IMR-90 (cell line): ENCODE measurements around the gene CDH2. TPM values are rescaled to one million over a fixed set of nuclear protein-coding genes. Genes with fewer than 3 reads are reported as not detected.

Experiments used
- ATAC-seq: fragments of 200-7000 bp; cut with Tn5 transposase; 2 replicates; pipeline ENCODE4 v1.9.1; 2020; ENCODE audit warnings: low read depth, mild to moderate bottlenecking, moderate library complexity
- BruUV-seq: library from RNA; stranded (reverse); fragments of 400-500 nt; replicated peaks from 2 replicates; lab custom pipeline; 2021; lab: Mats Ljungman, UMichigan
- CTCF ChIA-PET: fragments of 300-600 bp; formaldehyde crosslinking; extraction: SDS; loops from one replicate; lab custom pipeline; 2021; ENCODE audit warnings: antibody characterized with exemption; lab: Yijun Ruan, JAX
- POLR2A ChIA-PET: fragments of 300-600 bp; sonication (Branson Sonifier 250); formaldehyde crosslinking; loops from one replicate; lab custom pipeline; 2022; ENCODE audit warnings: antibody characterized with exemption; ENCODE audit not compliant: unreplicated experiment; lab: Charles Lee
- DNase-seq: peaks from one replicate; pipeline ENCODE4 v3.0.0; 2013
- H2AFZ ChIP-seq: replicated peaks from 2 replicates; pipeline ENCODE3; 2013; ENCODE audit warnings: low read length, mild to moderate bottlenecking; ENCODE audit not compliant: poor library complexity
- H2AK5ac ChIP-seq: 2 replicates; pipeline ENCODE4 v1.6.1; 2013; ENCODE audit warnings: low read depth, low read length, inconsistent platforms
- H2AK9ac ChIP-seq: replicated peaks from 2 replicates; pipeline ENCODE3; 2013; ENCODE audit warnings: mild to moderate bottlenecking, low read depth, low read length, moderate library complexity; ENCODE audit not compliant: poor library complexity
- H2BK120ac ChIP-seq: 2 replicates; pipeline ENCODE4 v1.6.1; 2013; ENCODE audit warnings: low read depth, low read length, inconsistent platforms
- H2BK15ac ChIP-seq: 3 replicates; pipeline ENCODE4 v1.6.1; 2013; ENCODE audit warnings: low read depth, low read length, inconsistent platforms
- H2BK20ac ChIP-seq: 2 replicates; pipeline ENCODE4 v1.6.1; 2013; ENCODE audit warnings: low read depth, mild to moderate bottlenecking, inconsistent platforms, low read length, moderate library complexity
- H2BK5ac ChIP-seq: 2 replicates; pipeline ENCODE4 v1.6.1; 2013; ENCODE audit warnings: mild to moderate bottlenecking, low read depth, low read length, inconsistent platforms; ENCODE audit not compliant: poor library complexity, severe bottlenecking
- H3K14ac ChIP-seq: replicated peaks from 2 replicates; pipeline ENCODE4 v1.6.1; 2013; ENCODE audit warnings: low read depth, low read length, inconsistent platforms
- H3K18ac ChIP-seq: 2 replicates; pipeline ENCODE4 v1.6.1; 2013; ENCODE audit warnings: low read depth, low read length, control low read depth
- H3K23ac ChIP-seq: 2 replicates; pipeline ENCODE4 v1.6.1; 2013; ENCODE audit warnings: low read depth, low read length, inconsistent platforms
- H3K27ac ChIP-seq: 2 replicates; pipeline ENCODE4 v1.5.1; 2013; ENCODE audit warnings: mild to moderate bottlenecking, control low read depth, low read length; ENCODE audit not compliant: insufficient read depth
- H3K27me3 ChIP-seq: 2 replicates; pipeline ENCODE4 v1.6.1; 2013; ENCODE audit warnings: low read length; ENCODE audit not compliant: control insufficient read depth, insufficient read depth
- H3K36me3 ChIP-seq: 2 replicates; pipeline ENCODE4 v1.6.1; 2013; ENCODE audit warnings: low read length, mixed read lengths; ENCODE audit not compliant: control insufficient read depth, insufficient read depth
- H3K4ac ChIP-seq: 2 replicates; pipeline ENCODE4 v1.6.1; 2013; ENCODE audit warnings: low read depth, low read length, inconsistent platforms
- H3K4me1 ChIP-seq: 2 replicates; pipeline ENCODE4 v1.6.1; 2013; ENCODE audit warnings: low read length, mixed read lengths; ENCODE audit not compliant: control insufficient read depth, insufficient read depth
- H3K4me2 ChIP-seq: 2 replicates; pipeline ENCODE4 v1.6.1; 2013; ENCODE audit warnings: low read depth, mild to moderate bottlenecking, control low read depth, low read length, moderate library complexity
- H3K4me3 ChIP-seq: 2 replicates; pipeline ENCODE4 v1.5.1; 2013; ENCODE audit warnings: low read depth, mild to moderate bottlenecking, control low read depth, low read length, moderate library complexity; ENCODE audit not compliant: insufficient read depth
- H3K56ac ChIP-seq: 2 replicates; pipeline ENCODE4 v1.6.1; 2013; ENCODE audit warnings: low read length, inconsistent platforms; ENCODE audit not compliant: insufficient read depth; ENCODE audit errors: extremely low read depth
- H3K79me1 ChIP-seq, 2 experiments: 2 replicates each; pipeline ENCODE4 v1.6.1; 2013; ENCODE audit warnings: low read length in 2 of 2, inconsistent platforms in 1 of 2, low read depth in 1 of 2
- H3K9ac ChIP-seq: 2 replicates; pipeline ENCODE4 v1.6.1; 2013; ENCODE audit warnings: low read depth, low read length, control low read depth
- H3K9me1 ChIP-seq: 2 replicates; pipeline ENCODE4 v1.6.1; 2013; ENCODE audit warnings: low read length, inconsistent platforms; ENCODE audit not compliant: insufficient read depth
- H3K9me3 ChIP-seq: 2 replicates; pipeline ENCODE4 v1.6.1; 2013; ENCODE audit warnings: low read length; ENCODE audit not compliant: control insufficient read depth, insufficient read depth
- H4K20me1 ChIP-seq: 2 replicates; pipeline ENCODE4 v1.6.1; 2013; ENCODE audit warnings: low read length, inconsistent platforms; ENCODE audit not compliant: insufficient read depth
- H4K5ac ChIP-seq: 2 replicates; pipeline ENCODE4 v1.6.1; 2013; ENCODE audit warnings: mild to moderate bottlenecking, low read depth, low read length, control low read depth
- H4K8ac ChIP-seq, 2 experiments: 2 replicates each; pipeline ENCODE4 v1.6.1; 2013; ENCODE audit warnings: low read depth in 2 of 2, low read length in 2 of 2, control low read depth in 1 of 2, inconsistent platforms in 1 of 2
- H4K91ac ChIP-seq: 2 replicates; pipeline ENCODE4 v1.6.1; 2013; ENCODE audit warnings: low read depth, low read length, inconsistent platforms; ENCODE audit not compliant: insufficient read depth
- BHLHE40 ChIP-seq: fragments of 150-350 bp; IDR thresholded peaks from 2 replicates; pipeline ENCODE4 v1.6.1; 2016; ENCODE audit warnings: mild to moderate bottlenecking, low read depth, low read length
- CEBPB ChIP-seq: IDR thresholded peaks from 2 replicates; pipeline ENCODE4 v1.6.1; 2012; ENCODE audit warnings: low read depth, low read length, improper control_type of control experiment
- CHD1 ChIP-seq: IDR thresholded peaks from 2 replicates; pipeline ENCODE4 v1.6.1; 2012; ENCODE audit warnings: low read depth, low read length, improper control_type of control experiment
- FOS ChIP-seq: fragments of 150-350 bp; IDR thresholded peaks from 2 replicates; pipeline ENCODE4 v1.6.1; 2016; ENCODE audit warnings: low read depth, low read length
- MAFK ChIP-seq: IDR thresholded peaks from 2 replicates; pipeline ENCODE4 v1.6.1; 2012; ENCODE audit warnings: low read depth, low read length, improper control_type of control experiment
- MAZ ChIP-seq: IDR thresholded peaks from 2 replicates; pipeline ENCODE4 v1.6.1; 2012; ENCODE audit warnings: low read depth, mild to moderate bottlenecking, low read length, improper control_type of control experiment, moderate library complexity, borderline replicate concordance
- MXI1 ChIP-seq: IDR thresholded peaks from 2 replicates; pipeline ENCODE4 v1.6.1; 2012; ENCODE audit warnings: low read depth, mild to moderate bottlenecking, low read length, moderate library complexity, borderline replicate concordance
- NFE2L2 ChIP-seq: fragments of 150-350 bp; IDR thresholded peaks from 2 replicates; pipeline ENCODE4 v1.6.1; 2016; ENCODE audit warnings: low read depth, mild to moderate bottlenecking, low read length
- POLR2A ChIP-seq: IDR thresholded peaks from 2 replicates; pipeline ENCODE4 v1.6.1; 2012; ENCODE audit warnings: mild to moderate bottlenecking, low read depth, low read length
- RAD21 ChIP-seq: IDR thresholded peaks from 2 replicates; pipeline ENCODE4 v1.6.1; 2012; ENCODE audit warnings: low read length, improper control_type of control experiment
- RCOR1 ChIP-seq: IDR thresholded peaks from 2 replicates; pipeline ENCODE4 v1.6.1; 2012; ENCODE audit warnings: mild to moderate bottlenecking, low read length, improper control_type of control experiment; ENCODE audit not compliant: insufficient replicate concordance
- RFX5 ChIP-seq: IDR thresholded peaks from 2 replicates; pipeline ENCODE4 v1.8.0; 2012; ENCODE audit warnings: low read depth, mild to moderate bottlenecking, low read length, moderate library complexity
- SMC3 ChIP-seq: fragments of 150-350 bp; IDR thresholded peaks from 2 replicates; pipeline ENCODE4 v1.6.1; 2016; ENCODE audit warnings: low read depth, mild to moderate bottlenecking, antibody characterized with exemption, low read length, moderate library complexity
- WGBS, 2 experiments: methylation state at CpG; one replicate each; pipeline versions ENCODE4 v1.1.5 to v1.1.7; 2013; ENCODE audit warnings: missing lambda C conversion rate in 2 of 2; ENCODE audit not compliant: insufficient read length in 1 of 2; ENCODE audit errors: extremely low coverage in 2 of 2; 5-methylcytosine and 5-hydroxymethylcytosine counted together
- dilution Hi-C: fragments of 300-500 bp; cut with HindIII; formaldehyde crosslinking; loops from one replicate; pipeline ENCODE4 v1.14.3; 2018; ENCODE audit warnings: low sequenced_read_pairs; ENCODE audit not compliant: unreplicated experiment
- in situ Hi-C: fragments of 300-500 bp; cut with MboI; formaldehyde crosslinking; loops from 3 replicates; pipeline ENCODE4 v1.14.3; 2019; ENCODE audit warnings: low sequenced_read_pairs, inconsistent platforms, mixed read lengths
- intact Hi-C: fragments of 100-400 bp; cut with micrococcal nuclease; formaldehyde crosslinking; loops from 2 replicates; pipeline ENCODE4 v1.10.0; 2022
- polyA plus RNA-seq, 3 experiments: library from polyadenylated mRNA; depleted of rRNA; stranded (reverse); fragments of >200 nt; gene quantifications; 2 replicates each; pipeline ENCODE4 v1.2.3, GENCODE V29; 2012; ENCODE audit warnings: low replicate concordance in 1 of 3
- total RNA-seq: library from RNA; depleted of rRNA; stranded (reverse); fragments of >200 nt; gene quantifications from 2 replicates; pipeline ENCODE4 v1.2.3, GENCODE V29; 2012
- TF ChIP-seq, protein P1 (sequence below): fragments of 150-350 bp; IDR thresholded peaks from 2 replicates; pipeline ENCODE4 v1.6.1; 2016; ENCODE audit warnings: low read depth, mild to moderate bottlenecking, low read length, moderate library complexity, borderline replicate concordance
- TF ChIP-seq, protein P2 (sequence below): fragments of 150-350 bp; IDR thresholded peaks from 2 replicates; pipeline ENCODE4 v1.6.1; 2017; ENCODE audit warnings: mild to moderate bottlenecking, antibody characterized with exemption, low read length, low read depth

The CDH2 gene
- total and polyA plus RNA-seq, 2 of the 4 experiments (the other 2 are of a cell fraction), result 55.6 to 111 TPM

DNA sequence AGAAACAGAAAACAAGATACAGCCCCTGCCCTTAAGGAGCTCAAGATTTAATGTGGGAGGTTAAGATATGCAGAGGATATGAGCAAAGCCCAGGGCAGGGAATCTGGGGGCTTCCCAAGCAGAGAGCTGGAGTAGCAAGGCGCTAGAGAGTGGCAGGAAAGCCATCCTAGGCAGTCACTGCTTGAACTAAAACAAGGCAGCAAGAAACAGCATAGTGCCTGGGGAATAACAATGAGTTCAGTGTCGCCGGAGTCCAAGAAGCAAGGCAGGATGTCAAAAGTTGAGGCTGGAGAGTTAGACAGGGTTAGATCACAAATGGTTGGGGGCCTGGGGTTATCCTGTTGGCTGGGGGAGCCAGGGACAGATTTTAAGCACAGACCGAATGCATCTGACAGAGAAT is 24.6 kb downstream of the CDH2 start:
- TF ChIP-seq, protein P1, sequence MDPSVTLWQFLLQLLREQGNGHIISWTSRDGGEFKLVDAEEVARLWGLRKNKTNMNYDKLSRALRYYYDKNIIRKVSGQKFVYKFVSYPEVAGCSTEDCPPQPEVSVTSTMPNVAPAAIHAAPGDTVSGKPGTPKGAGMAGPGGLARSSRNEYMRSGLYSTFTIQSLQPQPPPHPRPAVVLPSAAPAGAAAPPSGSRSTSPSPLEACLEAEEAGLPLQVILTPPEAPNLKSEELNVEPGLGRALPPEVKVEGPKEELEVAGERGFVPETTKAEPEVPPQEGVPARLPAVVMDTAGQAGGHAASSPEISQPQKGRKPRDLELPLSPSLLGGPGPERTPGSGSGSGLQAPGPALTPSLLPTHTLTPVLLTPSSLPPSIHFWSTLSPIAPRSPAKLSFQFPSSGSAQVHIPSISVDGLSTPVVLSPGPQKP, result no peak
- no peak for TF ChIP-seq CEBPB
- TF ChIP-seq BHLHE40, result no peak
- no peak for TF ChIP-seq NFE2L2
- TF ChIP-seq POLR2A, result no peak
- TF ChIP-seq MAFK, result no peak
- no peak for TF ChIP-seq RCOR1
- no peak for TF ChIP-seq RAD21
- no peak for TF ChIP-seq CHD1
- TF ChIP-seq FOS, result no peak
- TF ChIP-seq SMC3, result no peak
- no peak for TF ChIP-seq MAZ
- TF ChIP-seq, protein P2, sequence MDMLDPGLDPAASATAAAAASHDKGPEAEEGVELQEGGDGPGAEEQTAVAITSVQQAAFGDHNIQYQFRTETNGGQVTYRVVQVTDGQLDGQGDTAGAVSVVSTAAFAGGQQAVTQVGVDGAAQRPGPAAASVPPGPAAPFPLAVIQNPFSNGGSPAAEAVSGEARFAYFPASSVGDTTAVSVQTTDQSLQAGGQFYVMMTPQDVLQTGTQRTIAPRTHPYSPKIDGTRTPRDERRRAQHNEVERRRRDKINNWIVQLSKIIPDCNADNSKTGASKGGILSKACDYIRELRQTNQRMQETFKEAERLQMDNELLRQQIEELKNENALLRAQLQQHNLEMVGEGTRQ, result no peak
- no peak for TF ChIP-seq MXI1
- TF ChIP-seq RFX5, result no peak
- Histone ChIP-seq H3K14ac (0 out of 2 replicates have a peak overlapping the region, but pooled peaks have one; percentile 7), H2AK9ac (no peak overlapping the region), H3K4me3 (no peak overlapping the region), H3K27me3 (no peaks in the 10 kb centered on the region), H3K4me2 (no peak overlapping the region), H2BK5ac (no peak overlapping the region), H2AFZ (no peak overlapping the region), H4K20me1 (no peaks in the 10 kb centered on the region; the same call in 1 of the 2 replicates), H3K79me1 (peaks cover 39 to 74% of the 10 kb centered on the region in 2 experiments), H3K9me3 (no peaks in the 10 kb centered on the region), H2BK15ac (no peak overlapping the region), H3K56ac (no peak overlapping the region), H3K23ac (no peak overlapping the region), H3K4ac (no peak overlapping the region), H2BK120ac (no peak overlapping the region), H2BK20ac (no peak overlapping the region), H3K9me1 (peaks cover 11% of the 10 kb centered on the region), H3K18ac (peak overlapping the region; percentile 32; the same call in 1 of the 2 replicates), H2AK5ac (no peak overlapping the region), H3K36me3 (no peaks in the 10 kb centered on the region), H4K91ac (no peak overlapping the region), H3K9ac (no peak overlapping the region), H3K27ac (no peak overlapping the region), H4K5ac (no peak overlapping the region), H4K8ac (peak overlapping the region in 1 of 2 experiments; percentile 17; a peak in 1 of 4 replicates), H3K4me1 (peaks cover 14% of the 10 kb centered on the region)
- BruUV-seq, result no TSS peak
- WGBS, 2 experiments, result 86% methylated on average over 1 of the region's 4 CpGs; no CpG with 5 or more reads in 1 of the 2 experiments
- ChIA-PET CTCF (interaction anchor here (0.6 kb wide), 1 partner anchor 240 kb away, joined by 3 read pairs; no protein-coding TSS in a partner anchor), POLR2A (no interaction called here)
- ATAC-seq, result no peak
- intact Hi-C loops, result no loop called here
- in situ Hi-C loops, result no loop called here
- dilution Hi-C loops, result no loop called here
- DNase-seq, result no peak
